HepG2 (cell line): ENCODE data around the gene TK2. TPM values are rescaled to one million over a fixed set of nuclear protein-coding genes. Genes with fewer than 3 reads are reported as not detected.

Experiments
- ATAC-seq: fragments of 200-7000 bp; cut with Tn5 transposase; 3 replicates; pipeline ENCODE4 v1.9.1; 2020; ENCODE audit warnings: mild to moderate bottlenecking, moderate library complexity
- BruUV-seq: library from RNA; stranded (reverse); fragments of 400-500 nt; replicated peaks from 2 replicates; lab custom pipeline; 2021; lab: Mats Ljungman, UMichigan
- CTCF ChIA-PET: fragments of 300-600 bp; formaldehyde crosslinking; extraction: SDS; loops from one replicate; lab custom pipeline; 2021; ENCODE audit warnings: low total read pairs, inconsistent platforms, low intra/inter-chr PET ratio; lab: Yijun Ruan, JAX
- POLR2A ChIA-PET: fragments of 350-600 bp; sonication (Branson Sonifier 250); formaldehyde crosslinking; loops from one replicate; lab custom pipeline; 2020; ENCODE audit warnings: antibody characterized with exemption, inconsistent platforms; lab: Yijun Ruan, JAX
- DNase-seq: peaks from one replicate; pipeline ENCODE4 v3.0.0-alpha.2; 2015; ENCODE audit warnings: low spot score
- FAIRE-seq: peaks from 3 replicates; lab custom pipeline; 2011; peaks lifted over from hg19 to GRCh38; lab: Jason Lieb, UNC
- H2AFZ ChIP-seq: one replicate; pipeline ENCODE4 v1.6.1; 2011; ENCODE audit warnings: low read length, inconsistent platforms
- H3K27ac ChIP-seq: fragments of 300-600 bp; 3 replicates; pipeline ENCODE4 v1.8.0; 2011; ENCODE audit warnings: mixed run types, mild to moderate bottlenecking, mixed read lengths, low read length, inconsistent platforms; ENCODE audit not compliant: insufficient read depth; ENCODE audit errors: extremely low read length
- H3K27me3 ChIP-seq, 2 experiments: fragments of 200-600 bp in 1 of 2; 2 replicates in 1 of 2; 3 replicates in 1 of 2; pipeline versions ENCODE4 v1.6.0 to v1.8.0; 2011; ENCODE audit warnings: low read length in 2 of 2, mild to moderate bottlenecking in 2 of 2, moderate library complexity in 2 of 2, inconsistent platforms in 1 of 2; ENCODE audit not compliant: insufficient read depth in 2 of 2, control insufficient read depth in 1 of 2
- H3K36me3 ChIP-seq, 2 experiments: fragments of 200-600 bp in 1 of 2; replicated peaks in 1 of 2; 2 replicates in 1 of 2; 3 replicates in 1 of 2; pipeline versions ENCODE4 v1.5.1 to v1.8.0; 2011; ENCODE audit warnings: low read length in 2 of 2, inconsistent platforms in 1 of 2; ENCODE audit not compliant: insufficient read depth in 2 of 2, control insufficient read depth in 1 of 2
- H3K4me1 ChIP-seq: 2 replicates; pipeline ENCODE4 v1.5.1; 2012; ENCODE audit warnings: low read length, inconsistent platforms; ENCODE audit not compliant: insufficient read depth
- H3K4me2 ChIP-seq: 2 replicates; pipeline ENCODE4 v1.6.0; 2011; ENCODE audit warnings: low read depth, low read length, inconsistent platforms
- H3K4me3 ChIP-seq, 3 experiments: fragments of 200-600 bp in 1 of 3; sonication (generic), shearing (Covaris generic) in 1 of 3; replicated peaks in 1 of 3; 2 replicates each; pipeline ENCODE4 v1.5.1; 2011 to 2016; ENCODE audit warnings: low read length in 3 of 3, inconsistent platforms in 2 of 3, low read depth in 2 of 3, mild to moderate bottlenecking in 2 of 3, control low read depth in 1 of 3, mixed read lengths in 1 of 3; ENCODE audit not compliant: insufficient read depth in 1 of 3
- H3K79me2 ChIP-seq: one replicate; pipeline ENCODE4 v1.6.1; 2011; ENCODE audit warnings: low read length, inconsistent platforms; ENCODE audit not compliant: insufficient read depth
- H3K9ac ChIP-seq: 2 replicates; pipeline ENCODE4 v1.6.0; 2011; ENCODE audit warnings: mild to moderate bottlenecking, low read depth, low read length, inconsistent platforms; ENCODE audit not compliant: insufficient read depth
- H3K9me3 ChIP-seq: 2 replicates; pipeline ENCODE4 v1.5.1; 2012; ENCODE audit warnings: mild to moderate bottlenecking, low read length
- H4K20me1 ChIP-seq: 2 replicates; pipeline ENCODE4 v1.6.0; 2011; ENCODE audit warnings: inconsistent platforms, mild to moderate bottlenecking, low read length, moderate library complexity; ENCODE audit not compliant: insufficient read depth
- ATAD3A ChIP-seq: sonication (generic); formaldehyde crosslinking; IDR thresholded peaks from 2 replicates; pipeline ENCODE4 v1.4.0; 2020; ENCODE audit warnings: missing genetic modification reagents
- CEBPB ChIP-seq: IDR thresholded peaks from 2 replicates; pipeline ENCODE4 v1.6.1; 2011; ENCODE audit warnings: low read depth, low read length, improper control_type of control experiment, borderline replicate concordance
- CEBPG ChIP-seq: IDR thresholded peaks from 2 replicates; pipeline ENCODE4 v1.6.1; 2016
- MTA1 ChIP-seq: sonication (generic); formaldehyde crosslinking; IDR thresholded peaks from 2 replicates; pipeline ENCODE4 v1.4.0; 2020; ENCODE audit warnings: missing genetic modification reagents, mild to moderate bottlenecking, borderline replicate concordance
- NR1H2 ChIP-seq: sonication (generic); formaldehyde crosslinking; IDR thresholded peaks from 2 replicates; pipeline ENCODE4 v1.8.1; 2022; ENCODE audit warnings: low read depth, missing genetic modification reagents, borderline replicate concordance
- SMARCE1 ChIP-seq: fragments of 450-650 bp; IDR thresholded peaks from 2 replicates; pipeline ENCODE4 v1.6.1; 2017; ENCODE audit warnings: borderline replicate concordance
- TOPORS ChIP-seq: sonication (generic); formaldehyde crosslinking; IDR thresholded peaks from 2 replicates; pipeline ENCODE4 v1.8.0; 2023; ENCODE audit warnings: mild to moderate bottlenecking, missing genetic modification reagents
- U2AF1 ChIP-seq: fragments of 200-400 bp; formaldehyde crosslinking; optimal IDR thresholded peaks from 2 replicates; pipeline ENCODE3; 2017; ENCODE audit warnings: mild to moderate bottlenecking, low read depth, low read length
- ZBTB7B ChIP-seq: sonication (generic); formaldehyde crosslinking; IDR thresholded peaks from 2 replicates; pipeline ENCODE4 v1.4.0; 2020; ENCODE audit warnings: missing genetic modification reagents
- ZIK1 ChIP-seq: sonication (generic); formaldehyde crosslinking; IDR thresholded peaks from 2 replicates; pipeline ENCODE4 v1.5.0; 2020; ENCODE audit warnings: mild to moderate bottlenecking, low read depth, missing genetic modification reagents, borderline replicate concordance
- ZMYM3 ChIP-seq: sonication (generic); formaldehyde crosslinking; IDR thresholded peaks from 2 replicates; pipeline ENCODE4 v1.5.1; 2020; ENCODE audit warnings: mild to moderate bottlenecking, missing genetic modification reagents
- ZNF207 ChIP-seq: fragments of 450-650 bp; IDR thresholded peaks from 2 replicates; pipeline ENCODE4 v1.6.1; 2016; ENCODE audit warnings: antibody characterized with exemption, borderline replicate concordance
- ZNF251 ChIP-seq: sonication (generic); formaldehyde crosslinking; IDR thresholded peaks from 2 replicates; pipeline ENCODE4 v1.9.0; 2021; ENCODE audit warnings: mild to moderate bottlenecking, missing genetic modification reagents
- ZNF782 ChIP-seq: sonication (generic); formaldehyde crosslinking; IDR thresholded peaks from 2 replicates; pipeline ENCODE4 v1.4.0; 2020; ENCODE audit warnings: missing genetic modification reagents, mild to moderate bottlenecking, borderline replicate concordance
- ZNF788 ChIP-seq: sonication (generic); formaldehyde crosslinking; IDR thresholded peaks from 2 replicates; pipeline ENCODE4 v1.5.0; 2020; ENCODE audit warnings: mild to moderate bottlenecking, missing genetic modification reagents, borderline replicate concordance
- ZSCAN29 ChIP-seq: sonication (generic); formaldehyde crosslinking; conservative IDR thresholded peaks from 2 replicates; pipeline ENCODE4 v1.4.0; 2020; ENCODE audit warnings: mild to moderate bottlenecking, missing genetic modification reagents
- WGBS: methylation state at CpG from one replicate; pipeline ENCODE4 v1.1.6; 2017; ENCODE audit warnings: low lambda C conversion rate; 5-methylcytosine and 5-hydroxymethylcytosine counted together
- in situ Hi-C: cut with HindIII; loops from 2 replicates; pipeline ENCODE4 v1.10.0; 2017; ENCODE audit warnings: low pct_unique_long_range_greater_than_20kb; ENCODE audit not compliant: extremely low pct_ligation_motif_present
- intact Hi-C: fragments of 100-400 bp; cut with micrococcal nuclease; formaldehyde crosslinking; loops from one replicate; pipeline ENCODE4 v1.10.0; 2022; ENCODE audit not compliant: unreplicated experiment
- polyA plus RNA-seq, 8 experiments: library from polyadenylated mRNA; depleted of rRNA in 3 of 8; stranded (reverse) in 7 of 8; unstranded in 1 of 8; fragments of >200 nt; fragmentation: Illumina TruSeq in 4 of 8; extraction: Trizol in 4 of 8; gene quantifications; 2 replicates each; pipeline versions ENCODE4 v1.2.1 to v1.2.3, GENCODE V29; 2011 to 2016; ENCODE audit warnings: low read depth in 4 of 8, missing spikeins in 1 of 8, mixed read lengths in 1 of 8; ENCODE audit not compliant: insufficient read depth in 1 of 8
- total RNA-seq, 5 experiments: library from RNA; depleted of rRNA; stranded (reverse); fragments of >200 nt; fragmentation: Illumina TruSeq; extraction: Trizol; gene quantifications; 2 replicates each; pipeline ENCODE4 v1.2.3, GENCODE V29; 2016; ENCODE audit warnings: low read depth in 1 of 5

The TK2 gene
- total and polyA plus RNA-seq, 2 of the 13 experiments (the other 11 are each of a cell fraction or from before 2014, with no cell fraction given): 18.7 to 21.0 TPM

GRCh38 chr16:66503612-66504011 lies 46.3 kb downstream of the TK2 start:
- POLR2A ChIA-PET: no interaction called here
- H3K4me1 ChIP-seq: peaks cover 15% of the 10 kb centered on the region
- TF ChIP-seq U2AF1 (no peak), ZSCAN29 (no peak), ZMYM3 (CRISPR knock-in tag) (no peak), ZNF251 (no peak), CEBPG (CRISPR knock-in tag) (0 out of 2 replicates have a peak, but pooled peaks have one; percentile 15), ZNF782 (no peak), ZIK1 (CRISPR knock-in tag) (no peak), CEBPB (peak; percentile 28; the same call in 1 of the 2 replicates), ZNF788 (CRISPR knock-in tag) (no peak)
- TF ChIP-seq, all 625 proteins: peak for 2
- no peaks in the 10 kb centered on the region for H4K20me1 ChIP-seq
- no peak for FAIRE-seq
- CTCF ChIA-PET: no interaction called here
- H3K27me3 ChIP-seq: no peaks in the 10 kb centered on the region
- H3K79me2 ChIP-seq: no peaks in the 10 kb centered on the region
- no peak for ATAC-seq
- H3K9ac ChIP-seq: no peak overlapping the region
- no peak for DNase-seq
- intact Hi-C loops (no loop called here), in situ Hi-C loops (no loop called here)
- no TSS peak for BruUV-seq
- 0 out of 2 replicates have a peak overlapping the region, but pooled peaks have one; percentile 9 for H3K4me2 ChIP-seq
- H2AFZ ChIP-seq: no peak overlapping the region
- no peaks in the 10 kb centered on the region; a peak in 1 of 5 replicates for H3K36me3 ChIP-seq
- 70% methylated on average over 3 of the region's 3 CpGs for WGBS
- H3K27ac ChIP-seq: no peak overlapping the region
- H3K4me3 ChIP-seq: no peak overlapping the region
- H3K9me3 ChIP-seq: no peaks in the 10 kb centered on the region

GRCh38 chr16:66503030-66503429 lies 46.9 kb downstream of the TK2 start:
- 85% methylated on average over 2 of the region's 2 CpGs for WGBS
- ChIA-PET CTCF (no interaction called here), POLR2A (interaction anchor here (1.6 kb wide), 1 partner anchor 9 kb away, joined by 6 read pairs; no protein-coding TSS in a partner anchor)
- Histone ChIP-seq H3K36me3 (no peaks in the 10 kb centered on the region; a peak in 1 of 5 replicates), H3K27me3 (no peaks in the 10 kb centered on the region), H3K9ac (no peak overlapping the region), H3K4me2 (peak overlapping the region; percentile 9; the same call in 1 of the 2 replicates), H3K4me3 (no peak overlapping the region), H4K20me1 (no peaks in the 10 kb centered on the region), H3K79me2 (no peaks in the 10 kb centered on the region), H3K27ac (no peak overlapping the region), H3K4me1 (peaks cover 15% of the 10 kb centered on the region), H3K9me3 (no peaks in the 10 kb centered on the region), H2AFZ (no peak overlapping the region)
- BruUV-seq: no TSS peak
- intact Hi-C loops: no loop called here
- no peak for FAIRE-seq
- no peak for ATAC-seq
- no peak for DNase-seq
- in situ Hi-C loops: no loop called here
- TF ChIP-seq NR1H2 (CRISPR knock-in tag) (no peak), MTA1 (CRISPR knock-in tag) (no peak), TOPORS (CRISPR knock-in tag) (no peak), SMARCE1 (no peak), ZBTB7B (no peak), ZNF207 (no peak), ATAD3A (CRISPR knock-in tag) (no peak)
